ENCODE results near the gene RIC1. TPM values are rescaled to one million over a fixed set of nuclear protein-coding genes. Genes with fewer than 3 reads are reported as not detected.

The RIC1 gene
- polyA plus RNA-seq, 1 of the 3 experiments (the other 2 are of a cell fraction), result 21.9 TPM

- H3K4me1 ChIP-seq (ENCODE audit: control insufficient read depth in 1 of 2, insufficient read depth in 2 of 2, low read depth in 1 of 2, low read length in 1 of 2), result no peaks in the 10 kb centered on the region
- peaks cover 75% of the 10 kb centered on the region for H4K20me1 ChIP-seq (ENCODE audit: insufficient read depth)
- H3K79me2 ChIP-seq (ENCODE audit: insufficient read depth), result peaks cover 98% of the 10 kb centered on the region
- H3K27ac ChIP-seq (ENCODE audit: low read depth in 2 of 2, low read length in 1 of 2), result no peak overlapping the region
- no peak overlapping the region for H3K4me3 ChIP-seq (ENCODE audit: low read depth in 2 of 2, low read length in 1 of 2)
- H3K36me3 ChIP-seq (replicated peaks in 1 of 2; ENCODE audit: control insufficient read depth in 1 of 2, insufficient read depth in 2 of 2, low read length in 1 of 2), result peaks cover 0 to 36% of the 10 kb centered on the region in 2 experiments
- no peak for DNase-seq
- ChIA-PET CTCF (no interaction called here), POLR2A (no interaction called here)
- no peak overlapping the region for H2AFZ ChIP-seq (ENCODE audit: low read depth)
- TF ChIP-seq JUND (IDR thresholded peaks at IDR 0.05) (no peak), RCOR1 (IDR thresholded peaks at IDR 0.05; ENCODE audit: low read length) (no peak), MEF2A (IDR thresholded peaks at IDR 0.05; ENCODE audit: borderline replicate concordance, low read depth) (no peak), TCF12 (IDR thresholded peaks at IDR 0.05) (no peak), POLR2AphosphoS5 (IDR thresholded peaks at IDR 0.05; ENCODE audit: low read depth, low read length) (no peak), EZH2phosphoT487 (IDR thresholded peaks at IDR 0.05; ENCODE audit: borderline replicate concordance, low read depth) (no peak), MAX (IDR thresholded peaks at IDR 0.05; ENCODE audit: low read depth) (no peak), TEAD4 (IDR thresholded peaks at IDR 0.05; ENCODE audit: borderline replicate concordance, insufficient read depth) (no peak), USF1 (IDR thresholded peaks at IDR 0.05; ENCODE audit: borderline replicate concordance, low read depth) (no peak), USF2 (IDR thresholded peaks at IDR 0.05; ENCODE audit: borderline replicate concordance, low read depth, low read length) (no peak), CTCF (IDR thresholded peaks at IDR 0.05) (no peak), SMC3 (IDR thresholded peaks at IDR 0.05; ENCODE audit: low read depth, low read length) (no peak), IRF3 (IDR thresholded peaks at IDR 0.05; ENCODE audit: low read depth, low read length) (no peak), FOXJ3 (CRISPR knock-in tag; IDR thresholded peaks at IDR 0.05) (no peak)
- TF ChIP-seq, protein P1, sequence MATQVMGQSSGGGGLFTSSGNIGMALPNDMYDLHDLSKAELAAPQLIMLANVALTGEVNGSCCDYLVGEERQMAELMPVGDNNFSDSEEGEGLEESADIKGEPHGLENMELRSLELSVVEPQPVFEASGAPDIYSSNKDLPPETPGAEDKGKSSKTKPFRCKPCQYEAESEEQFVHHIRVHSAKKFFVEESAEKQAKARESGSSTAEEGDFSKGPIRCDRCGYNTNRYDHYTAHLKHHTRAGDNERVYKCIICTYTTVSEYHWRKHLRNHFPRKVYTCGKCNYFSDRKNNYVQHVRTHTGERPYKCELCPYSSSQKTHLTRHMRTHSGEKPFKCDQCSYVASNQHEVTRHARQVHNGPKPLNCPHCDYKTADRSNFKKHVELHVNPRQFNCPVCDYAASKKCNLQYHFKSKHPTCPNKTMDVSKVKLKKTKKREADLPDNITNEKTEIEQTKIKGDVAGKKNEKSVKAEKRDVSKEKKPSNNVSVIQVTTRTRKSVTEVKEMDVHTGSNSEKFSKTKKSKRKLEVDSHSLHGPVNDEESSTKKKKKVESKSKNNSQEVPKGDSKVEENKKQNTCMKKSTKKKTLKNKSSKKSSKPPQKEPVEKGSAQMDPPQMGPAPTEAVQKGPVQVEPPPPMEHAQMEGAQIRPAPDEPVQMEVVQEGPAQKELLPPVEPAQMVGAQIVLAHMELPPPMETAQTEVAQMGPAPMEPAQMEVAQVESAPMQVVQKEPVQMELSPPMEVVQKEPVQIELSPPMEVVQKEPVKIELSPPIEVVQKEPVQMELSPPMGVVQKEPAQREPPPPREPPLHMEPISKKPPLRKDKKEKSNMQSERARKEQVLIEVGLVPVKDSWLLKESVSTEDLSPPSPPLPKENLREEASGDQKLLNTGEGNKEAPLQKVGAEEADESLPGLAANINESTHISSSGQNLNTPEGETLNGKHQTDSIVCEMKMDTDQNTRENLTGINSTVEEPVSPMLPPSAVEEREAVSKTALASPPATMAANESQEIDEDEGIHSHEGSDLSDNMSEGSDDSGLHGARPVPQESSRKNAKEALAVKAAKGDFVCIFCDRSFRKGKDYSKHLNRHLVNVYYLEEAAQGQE (IDR thresholded peaks at IDR 0.05; ENCODE audit: low read depth, low read length), result no peak
- TF ChIP-seq, protein P2, sequence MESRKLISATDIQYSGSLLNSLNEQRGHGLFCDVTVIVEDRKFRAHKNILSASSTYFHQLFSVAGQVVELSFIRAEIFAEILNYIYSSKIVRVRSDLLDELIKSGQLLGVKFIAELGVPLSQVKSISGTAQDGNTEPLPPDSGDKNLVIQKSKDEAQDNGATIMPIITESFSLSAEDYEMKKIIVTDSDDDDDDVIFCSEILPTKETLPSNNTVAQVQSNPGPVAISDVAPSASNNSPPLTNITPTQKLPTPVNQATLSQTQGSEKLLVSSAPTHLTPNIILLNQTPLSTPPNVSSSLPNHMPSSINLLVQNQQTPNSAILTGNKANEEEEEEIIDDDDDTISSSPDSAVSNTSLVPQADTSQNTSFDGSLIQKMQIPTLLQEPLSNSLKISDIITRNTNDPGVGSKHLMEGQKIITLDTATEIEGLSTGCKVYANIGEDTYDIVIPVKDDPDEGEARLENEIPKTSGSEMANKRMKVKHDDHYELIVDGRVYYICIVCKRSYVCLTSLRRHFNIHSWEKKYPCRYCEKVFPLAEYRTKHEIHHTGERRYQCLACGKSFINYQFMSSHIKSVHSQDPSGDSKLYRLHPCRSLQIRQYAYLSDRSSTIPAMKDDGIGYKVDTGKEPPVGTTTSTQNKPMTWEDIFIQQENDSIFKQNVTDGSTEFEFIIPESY (IDR thresholded peaks at IDR 0.05; ENCODE audit: borderline replicate concordance, low read depth), result no peak
- TF ChIP-seq, protein P3, sequence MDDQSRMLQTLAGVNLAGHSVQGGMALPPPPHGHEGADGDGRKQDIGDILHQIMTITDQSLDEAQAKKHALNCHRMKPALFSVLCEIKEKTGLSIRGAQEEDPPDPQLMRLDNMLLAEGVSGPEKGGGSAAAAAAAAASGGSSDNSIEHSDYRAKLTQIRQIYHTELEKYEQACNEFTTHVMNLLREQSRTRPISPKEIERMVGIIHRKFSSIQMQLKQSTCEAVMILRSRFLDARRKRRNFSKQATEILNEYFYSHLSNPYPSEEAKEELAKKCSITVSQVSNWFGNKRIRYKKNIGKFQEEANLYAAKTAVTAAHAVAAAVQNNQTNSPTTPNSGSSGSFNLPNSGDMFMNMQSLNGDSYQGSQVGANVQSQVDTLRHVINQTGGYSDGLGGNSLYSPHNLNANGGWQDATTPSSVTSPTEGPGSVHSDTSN (IDR thresholded peaks at IDR 0.05), result no peak
- no peaks in the 10 kb centered on the region for H3F3A ChIP-seq (replicated peaks; ENCODE audit: insufficient read depth)
- H3K4me2 ChIP-seq, result no peak overlapping the region
- H3K27me3 ChIP-seq (ENCODE audit: insufficient read depth), result no peaks in the 10 kb centered on the region
- no peaks in the 10 kb centered on the region for H3K9me2 ChIP-seq
- no peak overlapping the region for H3K9ac ChIP-seq
- H3K9me3 ChIP-seq, result peaks cover 17% of the 10 kb centered on the region
Observed at GRCh38 chr9:5651246-5651645, 22.3 kb downstream of the RIC1 start.

All from SK-N-SH (cell line).